H1 (cell line): ENCODE measurements around the gene ASPRV1. TPM values are rescaled to one million over a fixed set of nuclear protein-coding genes. Genes with fewer than 3 reads are reported as not detected.

Source experiments
- ASH2L ChIP-seq: fragments of 200-600, 300-600 bp; sonication (generic); IDR thresholded peaks from one replicate; pipeline ENCODE4 v1.7.1; 2017; ENCODE audit warnings: low read length
- MAFK ChIP-seq: IDR thresholded peaks from 2 replicates; pipeline ENCODE4 v1.6.1; 2012; ENCODE audit warnings: low read depth, mild to moderate bottlenecking, improper control_type of control experiment, low read length
- NRF1 ChIP-seq: IDR thresholded peaks from 2 replicates; pipeline ENCODE4 v1.6.1; 2011; ENCODE audit warnings: mild to moderate bottlenecking, low read depth, low read length, improper control_type of control experiment
- PHF8 ChIP-seq: fragments of 200-600 bp; sonication (generic); conservative IDR thresholded peaks from 2 replicates; pipeline ENCODE4 v1.7.1; 2012; ENCODE audit warnings: low read depth, mild to moderate bottlenecking, inconsistent platforms, low read length, moderate library complexity
- RFX5 ChIP-seq: IDR thresholded peaks from 2 replicates; pipeline ENCODE4 v1.6.1; 2011; ENCODE audit warnings: low read depth, low read length, improper control_type of control experiment, borderline replicate concordance
- RNF2 ChIP-seq: fragments of 200-900, 300-1000 bp; sonication (generic); IDR thresholded peaks from 2 replicates; pipeline ENCODE4 v1.7.1; 2016; ENCODE audit warnings: borderline replicate concordance, low read depth, mild to moderate bottlenecking, antibody characterized with exemption, low read length; ENCODE audit not compliant: poor library complexity, severe bottlenecking; ENCODE audit errors: missing control alignments
- polyA plus RNA-seq, 7 experiments: library from polyadenylated mRNA; depleted of rRNA in 3 of 7; stranded (reverse) in 5 of 7; unstranded in 2 of 7; fragments of >200 nt in 5 of 7; fragments of 200-250 nt in 2 of 7; gene quantifications; 1 replicate in 5 of 7; 2 replicates in 1 of 7; 4 replicates in 1 of 7; pipeline versions ENCODE4 v1.2.1 to v1.2.3, GENCODE V29; 2011 to 2013; ENCODE audit warnings: missing spikeins in 2 of 7, mixed read lengths in 2 of 7
- total RNA-seq: library from RNA; stranded (reverse); fragmentation: NEBNext Ultra II Directional; extraction: Animal tissue kit (Norgen Biotek cat#: 25700); gene quantifications from 2 replicates; pipeline ENCODE4 v1.2.1, GENCODE V29; 2021

The ASPRV1 gene
- total and polyA plus RNA-seq, 2 of the 8 experiments (the other 6 are each of a cell fraction or from before 2014, with no cell fraction given), result 0.59 to 0.95 TPM

- no peak for TF ChIP-seq MAFK
- no peak for TF ChIP-seq RNF2
- TF ChIP-seq ASH2L, result no peak
- no peak for TF ChIP-seq RFX5
- TF ChIP-seq PHF8, result no peak
- TF ChIP-seq NRF1, result no peak
These were observed 4.5 kb upstream of the ASPRV1 start (continued) for GRCh38 chr2:69965756-69966445.
